Progenitor cell of endocrine pancreas (in vitro differentiated cells): ENCODE results near the gene UBL4A. TPM values are rescaled to one million over a fixed set of nuclear protein-coding genes. Genes with fewer than 3 reads are reported as not detected.

Source experiments
- DNase-seq: peaks from one replicate; pipeline ENCODE4 v3.0.0; 2021; ENCODE audit warnings: low spot score; ENCODE audit not compliant: unreplicated experiment
- H3K27ac Mint-ChIP-seq: 2 replicates; pipeline ENCODE4 v1.8.0; 2021; ENCODE audit warnings: mild to moderate bottlenecking, moderate library complexity, mixed read lengths
- H3K27me3 Mint-ChIP-seq: 2 replicates; pipeline ENCODE4 v1.8.0; 2021; ENCODE audit warnings: mixed read lengths
- H3K36me3 Mint-ChIP-seq: 2 replicates; pipeline ENCODE4 v1.8.0; 2022; ENCODE audit warnings: mixed read lengths; ENCODE audit not compliant: insufficient read depth
- H3K4me1 Mint-ChIP-seq: 2 replicates; pipeline ENCODE4 v1.8.0; 2021; ENCODE audit warnings: low read depth, mixed read lengths
- H3K4me3 Mint-ChIP-seq: 2 replicates; pipeline ENCODE4 v1.8.0; 2021; ENCODE audit warnings: low read depth, mild to moderate bottlenecking, moderate library complexity, mixed read lengths
- H3K9me3 Mint-ChIP-seq: 2 replicates; pipeline ENCODE4 v1.8.0; 2021; ENCODE audit warnings: low read depth, mixed read lengths
- total RNA-seq: library from RNA; stranded (reverse); gene quantifications from 2 replicates; pipeline ENCODE4 v1.2.1, GENCODE V29; 2021
- TF ChIP-seq, protein P1 (sequence below): fragments of 200-600 bp; sonication (generic); IDR thresholded peaks from one replicate; pipeline ENCODE4 v1.5.0; 2021; ENCODE audit warnings: antibody characterized with exemption, mild to moderate bottlenecking; ENCODE audit not compliant: unreplicated experiment

The UBL4A gene
- total RNA-seq, 1 donor from 2014 or later: 20.0 TPM

GRCh38 chrX:154478728-154479622 is 7.4 kb downstream of the UBL4A start, which contains the start of gene LAGE3:
Gene LAGE3, minus strand, starts transcription at chrX:154479281. Its CDS starts 366 bp downstream, at chrX:154478915.
- Mint-ChIP-seq H3K9me3 (peaks cover 3% of the 10 kb centered on the region), H3K27ac (peak within 1 kb of the TSS; percentile 20), H3K36me3 (peaks cover 4% of the 10 kb centered on the region), H3K4me1 (no peaks in the 10 kb centered on the region), H3K27me3 (no peaks in the 10 kb centered on the region), H3K4me3 (peak within 1 kb of the TSS; percentile 75)
- TF ChIP-seq, protein P1, sequence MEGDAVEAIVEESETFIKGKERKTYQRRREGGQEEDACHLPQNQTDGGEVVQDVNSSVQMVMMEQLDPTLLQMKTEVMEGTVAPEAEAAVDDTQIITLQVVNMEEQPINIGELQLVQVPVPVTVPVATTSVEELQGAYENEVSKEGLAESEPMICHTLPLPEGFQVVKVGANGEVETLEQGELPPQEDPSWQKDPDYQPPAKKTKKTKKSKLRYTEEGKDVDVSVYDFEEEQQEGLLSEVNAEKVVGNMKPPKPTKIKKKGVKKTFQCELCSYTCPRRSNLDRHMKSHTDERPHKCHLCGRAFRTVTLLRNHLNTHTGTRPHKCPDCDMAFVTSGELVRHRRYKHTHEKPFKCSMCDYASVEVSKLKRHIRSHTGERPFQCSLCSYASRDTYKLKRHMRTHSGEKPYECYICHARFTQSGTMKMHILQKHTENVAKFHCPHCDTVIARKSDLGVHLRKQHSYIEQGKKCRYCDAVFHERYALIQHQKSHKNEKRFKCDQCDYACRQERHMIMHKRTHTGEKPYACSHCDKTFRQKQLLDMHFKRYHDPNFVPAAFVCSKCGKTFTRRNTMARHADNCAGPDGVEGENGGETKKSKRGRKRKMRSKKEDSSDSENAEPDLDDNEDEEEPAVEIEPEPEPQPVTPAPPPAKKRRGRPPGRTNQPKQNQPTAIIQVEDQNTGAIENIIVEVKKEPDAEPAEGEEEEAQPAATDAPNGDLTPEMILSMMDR: no peak
- peak; percentile 92 for DNase-seq

- no peak overlapping the region for H3K27ac Mint-ChIP-seq
- H3K9me3 Mint-ChIP-seq: no peaks in the 10 kb centered on the region
- TF ChIP-seq, protein P1: no peak
- DNase-seq: no peak
- H3K27me3 Mint-ChIP-seq: no peaks in the 10 kb centered on the region
- H3K4me1 Mint-ChIP-seq: no peaks in the 10 kb centered on the region
- H3K4me3 Mint-ChIP-seq: peak overlapping the region; percentile 75
- H3K36me3 Mint-ChIP-seq: peaks cover 2% of the 10 kb centered on the region
These were observed 8.4 kb downstream of the UBL4A start for GRCh38 chrX:154477891-154478477.

DNA sequence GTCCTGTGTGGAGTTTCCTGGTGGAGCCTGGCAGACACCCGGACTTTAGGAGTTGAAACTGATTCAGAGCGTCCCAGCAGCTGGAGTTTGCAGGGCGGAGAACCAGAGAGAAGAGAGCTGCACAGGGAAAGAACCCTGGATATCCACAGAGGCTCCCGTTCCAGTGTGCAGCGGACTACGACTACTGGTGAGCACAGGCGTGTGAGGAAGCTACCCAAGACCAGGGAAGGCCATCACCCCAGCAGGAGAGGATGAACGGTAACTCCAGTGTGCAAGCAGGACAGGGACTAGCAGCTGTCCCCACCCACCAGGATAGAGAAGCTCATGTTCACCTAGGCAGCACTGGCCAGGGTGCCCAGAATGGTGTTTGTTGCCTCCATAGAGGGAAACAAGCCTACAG is 9.6 kb downstream of the UBL4A start:
- peaks cover 2% of the 10 kb centered on the region for H3K36me3 Mint-ChIP-seq
- H3K4me3 Mint-ChIP-seq: peak overlapping the region; percentile 31
- H3K27me3 Mint-ChIP-seq: no peaks in the 10 kb centered on the region
- TF ChIP-seq, protein P1: no peak
- no peaks in the 10 kb centered on the region for H3K9me3 Mint-ChIP-seq
- DNase-seq: no peak
- no peak overlapping the region for H3K27ac Mint-ChIP-seq
- H3K4me1 Mint-ChIP-seq: no peaks in the 10 kb centered on the region

- Mint-ChIP-seq H3K4me1 (no peaks in the 10 kb centered on the region), H3K27me3 (no peaks in the 10 kb centered on the region), H3K36me3 (peaks cover 6% of the 10 kb centered on the region), H3K4me3 (no peak overlapping the region), H3K27ac (peak overlapping the region; percentile 89), H3K9me3 (no peaks in the 10 kb centered on the region)
- no peak for DNase-seq
- TF ChIP-seq, protein P1: no peak
These were observed 12.7 kb downstream of the UBL4A start for GRCh38 chrX:154473683-154474082.
